GM12878 (cell line): Measurements from ENCODE around the gene NLRP6. TPM values are rescaled to one million over a fixed set of nuclear protein-coding genes. Genes with fewer than 3 reads are reported as not detected.

Experiments
- BACH1 ChIP-seq: fragments of 450-650 bp; IDR thresholded peaks from 2 replicates; pipeline ENCODE4 v1.6.1; 2017; ENCODE audit warnings: mild to moderate bottlenecking, borderline replicate concordance
- BCL11A ChIP-seq: IDR thresholded peaks from 2 replicates; pipeline ENCODE4 v1.6.1; 2011; ENCODE audit warnings: low read depth, low read length
- BHLHE40 ChIP-seq, 2 experiments: fragments of 450-650 bp in 1 of 2; IDR thresholded peaks; 2 replicates each; pipeline ENCODE4 v1.6.1; 2011 to 2017; ENCODE audit warnings: low read depth in 2 of 2, borderline replicate concordance in 1 of 2, improper control_type of control experiment in 1 of 2, low read length in 1 of 2, mild to moderate bottlenecking in 1 of 2
- FOXK2 ChIP-seq: fragments of 450-650 bp; IDR thresholded peaks from 2 replicates; pipeline ENCODE4 v1.6.1; 2017; ENCODE audit warnings: mild to moderate bottlenecking, moderate library complexity
- HDGF ChIP-seq: fragments of 450-650 bp; IDR thresholded peaks from 2 replicates; pipeline ENCODE4 v1.6.1; 2016; ENCODE audit warnings: antibody characterized with exemption
- JUNB ChIP-seq: IDR thresholded peaks from 2 replicates; pipeline ENCODE4 v1.6.1; 2016; ENCODE audit warnings: antibody characterized with exemption, mild to moderate bottlenecking
- KDM1A ChIP-seq: fragments of 200-600 bp; sonication (generic); IDR thresholded peaks from 2 replicates; pipeline ENCODE4 v1.6.1; 2016; ENCODE audit warnings: borderline replicate concordance
- MYB ChIP-seq: fragments of 150-350 bp; IDR thresholded peaks from 2 replicates; pipeline ENCODE4 v1.6.1; 2014; ENCODE audit warnings: mild to moderate bottlenecking, low read depth, low read length, borderline replicate concordance
- NFIC ChIP-seq: IDR thresholded peaks from 2 replicates; pipeline ENCODE4 v1.6.1; 2012; ENCODE audit warnings: low read depth, mild to moderate bottlenecking, inconsistent platforms, low read length, moderate library complexity
- POU2F2 ChIP-seq: IDR thresholded peaks from 3 replicates; pipeline ENCODE4 v1.6.1; 2011; ENCODE audit warnings: low read depth, mild to moderate bottlenecking, low read length, borderline replicate concordance
- SMAD1 ChIP-seq: fragments of 450-650 bp; IDR thresholded peaks from 2 replicates; pipeline ENCODE4 v1.6.1; 2018; ENCODE audit warnings: mild to moderate bottlenecking, low read depth; ENCODE audit not compliant: partially characterized antibody
- TAF1 ChIP-seq: IDR thresholded peaks from 2 replicates; pipeline ENCODE4 v1.6.1; 2011; ENCODE audit warnings: mild to moderate bottlenecking, low read depth, low read length, borderline replicate concordance
- TBL1XR1 ChIP-seq: IDR thresholded peaks from 2 replicates; pipeline ENCODE4 v1.6.1; 2012; ENCODE audit warnings: low read depth, low read length, improper control_type of control experiment
- WRNIP1 ChIP-seq: IDR thresholded peaks from 2 replicates; pipeline ENCODE4 v1.6.1; 2011; ENCODE audit warnings: low read depth, low read length, improper control_type of control experiment, borderline replicate concordance
- ZNF24 ChIP-seq: fragments of 450-650 bp; IDR thresholded peaks from 2 replicates; pipeline ENCODE4 v1.6.1; 2017; ENCODE audit warnings: antibody characterized with exemption, mild to moderate bottlenecking
- polyA plus RNA-seq, 11 experiments: library from polyadenylated mRNA; depleted of rRNA in 4 of 11; unstranded in 6 of 11; stranded (reverse) in 5 of 11; fragments of >200 nt; fragmentation: Nextera tagmentation in 4 of 11; fragmentation: Illumina TruSeq in 1 of 11; extraction: Ambion mirVana in 4 of 11; extraction: Trizol in 1 of 11; gene quantifications; 1 replicate in 1 of 11; 2 replicates in 10 of 11; pipeline versions ENCODE4 v1.2.1 to v1.2.3, GENCODE V29; 2011 to 2016; ENCODE audit warnings: inconsistent platforms in 2 of 11, missing spikeins in 2 of 11, low read depth in 1 of 11
- total RNA-seq, 4 experiments: library from RNA; depleted of rRNA in 3 of 4; stranded (reverse); fragments of >200 nt in 3 of 4; fragmentation: Illumina TruSeq in 1 of 4; extraction: Trizol in 1 of 4; gene quantifications; 2 replicates each; pipeline versions ENCODE4 v1.2.1 to v1.2.3, GENCODE V29; 2013 to 2021
- TF ChIP-seq, protein P1 (sequence below): fragments of 450-650 bp; IDR thresholded peaks from 2 replicates; pipeline ENCODE4 v1.6.1; 2018; ENCODE audit warnings: mild to moderate bottlenecking, low read depth, moderate library complexity; ENCODE audit not compliant: partially characterized antibody
- TF ChIP-seq, protein P2 (sequence below): fragments of 450-650 bp; formaldehyde crosslinking; IDR thresholded peaks from 2 replicates; pipeline ENCODE4 v1.5.0; 2022; ENCODE audit warnings: mild to moderate bottlenecking, missing genetic modification characterization
- TF ChIP-seq, protein P3 (sequence below): fragments of 450-650 bp; IDR thresholded peaks from 2 replicates; pipeline ENCODE4 v1.6.1; 2014; ENCODE audit warnings: mild to moderate bottlenecking
- TF ChIP-seq, protein P4 (sequence below), 3 experiments: IDR thresholded peaks in 2 of 3; conservative IDR thresholded peaks in 1 of 3; 2 replicates each; pipeline ENCODE4 v1.5.1; 2011; ENCODE audit warnings: low read depth in 3 of 3, low read length in 3 of 3, mild to moderate bottlenecking in 3 of 3, control low read depth in 2 of 3, moderate library complexity in 2 of 3, inconsistent platforms in 1 of 3, mixed read lengths in 1 of 3; ENCODE audit not compliant: control insufficient read depth in 2 of 3, insufficient read depth in 1 of 3; ENCODE audit errors: extremely low read depth in 1 of 3
- TF ChIP-seq, protein P5 (sequence below): IDR thresholded peaks from 2 replicates; pipeline ENCODE4 v1.6.1; 2011; ENCODE audit warnings: low read depth, low read length, improper control_type of control experiment, borderline replicate concordance

NLRP6 gene
- total and polyA plus RNA-seq, 10 of the 15 experiments (the other 5 are each of a cell fraction or from before 2014, with no cell fraction given), result 0.03 to 0.11 TPM; not detected in 8

DNA sequence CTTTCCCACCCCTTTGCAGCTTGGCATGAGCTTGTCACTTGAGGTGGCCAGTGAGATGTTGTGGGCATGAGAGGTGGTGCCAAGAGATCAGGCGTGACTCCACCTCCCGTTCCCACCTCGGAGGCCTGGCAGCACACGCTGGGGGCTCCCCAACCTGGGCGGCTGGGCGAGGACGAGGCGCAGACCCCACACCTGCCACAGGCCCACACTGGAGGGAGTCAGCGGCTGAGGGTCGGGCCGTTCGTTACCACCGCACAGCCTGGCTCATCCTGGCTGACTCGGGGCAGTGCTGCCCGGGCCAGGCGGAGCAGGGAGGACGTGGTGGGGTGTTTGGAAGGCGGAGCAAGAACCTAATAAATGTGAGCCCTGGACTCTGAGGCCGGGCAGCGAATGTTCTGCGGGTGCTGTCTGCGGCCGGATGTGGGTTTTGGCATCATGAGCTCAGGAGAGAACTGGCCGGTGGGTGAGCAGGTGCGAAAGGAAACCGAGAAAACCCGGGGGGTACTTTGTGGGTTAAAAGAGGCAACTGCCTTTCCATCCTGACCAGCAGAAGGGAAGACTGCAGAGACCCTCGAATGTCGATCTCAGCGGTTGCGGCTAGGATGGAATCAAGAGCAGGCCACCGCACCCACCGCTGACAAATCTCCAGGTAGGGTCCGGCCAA, 52.6 kb downstream of the NLRP6 start (continued):
- TF ChIP-seq NFIC (peak; percentile 72; the same call in 1 of the 2 replicates), BHLHE40 (IDR thresholded peaks at IDR 0.05; ENCODE audit: borderline replicate concordance in 1 of 2, low read depth in 2 of 2, low read length in 1 of 2) (peak; percentile 72 to 87), WRNIP1 (0 out of 2 replicates have a peak, but pooled peaks have one; percentile 21), ZNF24 (no peak), TBL1XR1 (peak; percentile 57; the same call in 1 of the 2 replicates), JUNB (no peak; the same call in 1 of the 2 replicates), TAF1 (no peak), HDGF (peak; percentile 63; the same call in 1 of the 2 replicates), MYB (0 out of 2 replicates have a peak, but pooled peaks have one; percentile 15), FOXK2 (no peak), POU2F2 (no peak), SMAD1 (no peak), BACH1 (0 out of 2 replicates have a peak, but pooled peaks have one; percentile 28), BCL11A (peak; percentile 66), KDM1A (no peak)
- TF ChIP-seq, protein P1, sequence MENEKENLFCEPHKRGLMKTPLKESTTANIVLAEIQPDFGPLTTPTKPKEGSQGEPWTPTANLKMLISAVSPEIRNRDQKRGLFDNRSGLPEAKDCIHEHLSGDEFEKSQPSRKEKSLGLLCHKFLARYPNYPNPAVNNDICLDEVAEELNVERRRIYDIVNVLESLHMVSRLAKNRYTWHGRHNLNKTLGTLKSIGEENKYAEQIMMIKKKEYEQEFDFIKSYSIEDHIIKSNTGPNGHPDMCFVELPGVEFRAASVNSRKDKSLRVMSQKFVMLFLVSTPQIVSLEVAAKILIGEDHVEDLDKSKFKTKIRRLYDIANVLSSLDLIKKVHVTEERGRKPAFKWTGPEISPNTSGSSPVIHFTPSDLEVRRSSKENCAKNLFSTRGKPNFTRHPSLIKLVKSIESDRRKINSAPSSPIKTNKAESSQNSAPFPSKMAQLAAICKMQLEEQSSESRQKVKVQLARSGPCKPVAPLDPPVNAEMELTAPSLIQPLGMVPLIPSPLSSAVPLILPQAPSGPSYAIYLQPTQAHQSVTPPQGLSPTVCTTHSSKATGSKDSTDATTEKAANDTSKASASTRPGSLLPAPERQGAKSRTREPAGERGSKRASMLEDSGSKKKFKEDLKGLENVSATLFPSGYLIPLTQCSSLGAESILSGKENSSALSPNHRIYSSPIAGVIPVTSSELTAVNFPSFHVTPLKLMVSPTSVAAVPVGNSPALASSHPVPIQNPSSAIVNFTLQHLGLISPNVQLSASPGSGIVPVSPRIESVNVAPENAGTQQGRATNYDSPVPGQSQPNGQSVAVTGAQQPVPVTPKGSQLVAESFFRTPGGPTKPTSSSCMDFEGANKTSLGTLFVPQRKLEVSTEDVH, result no peak
- TF ChIP-seq, protein P2, sequence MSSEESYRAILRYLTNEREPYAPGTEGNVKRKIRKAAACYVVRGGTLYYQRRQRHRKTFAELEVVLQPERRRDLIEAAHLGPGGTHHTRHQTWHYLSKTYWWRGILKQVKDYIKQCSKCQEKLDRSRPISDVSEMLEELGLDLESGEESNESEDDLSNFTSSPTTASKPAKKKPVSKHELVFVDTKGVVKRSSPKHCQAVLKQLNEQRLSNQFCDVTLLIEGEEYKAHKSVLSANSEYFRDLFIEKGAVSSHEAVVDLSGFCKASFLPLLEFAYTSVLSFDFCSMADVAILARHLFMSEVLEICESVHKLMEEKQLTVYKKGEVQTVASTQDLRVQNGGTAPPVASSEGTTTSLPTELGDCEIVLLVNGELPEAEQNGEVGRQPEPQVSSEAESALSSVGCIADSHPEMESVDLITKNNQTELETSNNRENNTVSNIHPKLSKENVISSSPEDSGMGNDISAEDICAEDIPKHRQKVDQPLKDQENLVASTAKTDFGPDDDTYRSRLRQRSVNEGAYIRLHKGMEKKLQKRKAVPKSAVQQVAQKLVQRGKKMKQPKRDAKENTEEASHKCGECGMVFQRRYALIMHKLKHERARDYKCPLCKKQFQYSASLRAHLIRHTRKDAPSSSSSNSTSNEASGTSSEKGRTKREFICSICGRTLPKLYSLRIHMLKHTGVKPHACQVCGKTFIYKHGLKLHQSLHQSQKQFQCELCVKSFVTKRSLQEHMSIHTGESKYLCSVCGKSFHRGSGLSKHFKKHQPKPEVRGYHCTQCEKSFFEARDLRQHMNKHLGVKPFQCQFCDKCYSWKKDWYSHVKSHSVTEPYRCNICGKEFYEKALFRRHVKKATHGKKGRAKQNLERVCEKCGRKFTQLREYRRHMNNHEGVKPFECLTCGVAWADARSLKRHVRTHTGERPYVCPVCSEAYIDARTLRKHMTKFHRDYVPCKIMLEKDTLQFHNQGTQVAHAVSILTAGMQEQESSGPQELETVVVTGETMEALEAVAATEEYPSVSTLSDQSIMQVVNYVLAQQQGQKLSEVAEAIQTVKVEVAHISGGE (CRISPR knock-in tag), result no peak
- TF ChIP-seq, protein P3, sequence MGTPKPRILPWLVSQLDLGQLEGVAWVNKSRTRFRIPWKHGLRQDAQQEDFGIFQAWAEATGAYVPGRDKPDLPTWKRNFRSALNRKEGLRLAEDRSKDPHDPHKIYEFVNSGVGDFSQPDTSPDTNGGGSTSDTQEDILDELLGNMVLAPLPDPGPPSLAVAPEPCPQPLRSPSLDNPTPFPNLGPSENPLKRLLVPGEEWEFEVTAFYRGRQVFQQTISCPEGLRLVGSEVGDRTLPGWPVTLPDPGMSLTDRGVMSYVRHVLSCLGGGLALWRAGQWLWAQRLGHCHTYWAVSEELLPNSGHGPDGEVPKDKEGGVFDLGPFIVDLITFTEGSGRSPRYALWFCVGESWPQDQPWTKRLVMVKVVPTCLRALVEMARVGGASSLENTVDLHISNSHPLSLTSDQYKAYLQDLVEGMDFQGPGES, result no peak
- TF ChIP-seq, protein P4, sequence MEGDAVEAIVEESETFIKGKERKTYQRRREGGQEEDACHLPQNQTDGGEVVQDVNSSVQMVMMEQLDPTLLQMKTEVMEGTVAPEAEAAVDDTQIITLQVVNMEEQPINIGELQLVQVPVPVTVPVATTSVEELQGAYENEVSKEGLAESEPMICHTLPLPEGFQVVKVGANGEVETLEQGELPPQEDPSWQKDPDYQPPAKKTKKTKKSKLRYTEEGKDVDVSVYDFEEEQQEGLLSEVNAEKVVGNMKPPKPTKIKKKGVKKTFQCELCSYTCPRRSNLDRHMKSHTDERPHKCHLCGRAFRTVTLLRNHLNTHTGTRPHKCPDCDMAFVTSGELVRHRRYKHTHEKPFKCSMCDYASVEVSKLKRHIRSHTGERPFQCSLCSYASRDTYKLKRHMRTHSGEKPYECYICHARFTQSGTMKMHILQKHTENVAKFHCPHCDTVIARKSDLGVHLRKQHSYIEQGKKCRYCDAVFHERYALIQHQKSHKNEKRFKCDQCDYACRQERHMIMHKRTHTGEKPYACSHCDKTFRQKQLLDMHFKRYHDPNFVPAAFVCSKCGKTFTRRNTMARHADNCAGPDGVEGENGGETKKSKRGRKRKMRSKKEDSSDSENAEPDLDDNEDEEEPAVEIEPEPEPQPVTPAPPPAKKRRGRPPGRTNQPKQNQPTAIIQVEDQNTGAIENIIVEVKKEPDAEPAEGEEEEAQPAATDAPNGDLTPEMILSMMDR (IDR thresholded peaks at IDR 0.05 in 2 of 3, conservative IDR thresholded peaks at IDR 0.05 in 1 of 3; ENCODE audit: control insufficient read depth in 2 of 3, extremely low read depth in 1 of 3, insufficient read depth in 1 of 3, low read depth in 3 of 3, low read length in 3 of 3), result no peak
- TF ChIP-seq, protein P5, sequence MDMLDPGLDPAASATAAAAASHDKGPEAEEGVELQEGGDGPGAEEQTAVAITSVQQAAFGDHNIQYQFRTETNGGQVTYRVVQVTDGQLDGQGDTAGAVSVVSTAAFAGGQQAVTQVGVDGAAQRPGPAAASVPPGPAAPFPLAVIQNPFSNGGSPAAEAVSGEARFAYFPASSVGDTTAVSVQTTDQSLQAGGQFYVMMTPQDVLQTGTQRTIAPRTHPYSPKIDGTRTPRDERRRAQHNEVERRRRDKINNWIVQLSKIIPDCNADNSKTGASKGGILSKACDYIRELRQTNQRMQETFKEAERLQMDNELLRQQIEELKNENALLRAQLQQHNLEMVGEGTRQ, result no peak
